ENCODE data around the gene DENND1A.

- TF ChIP-seq GATA2 (IDR thresholded peaks at IDR 0.05; ENCODE audit: low read depth, low read length) = no peak
- no peak for TF ChIP-seq GATA3 (IDR thresholded peaks at IDR 0.05; ENCODE audit: low read depth, low read length)
These were observed 298.1 kb downstream of the DENND1A start for GRCh38 chr9:123631862-123632261.

Measured in SH-SY5Y (cell line).